ENCODE measurements around the gene SV2C. TPM values are rescaled to one million over a fixed set of nuclear protein-coding genes. Genes with fewer than 3 reads are reported as not detected.

The SV2C gene
- total RNA-seq, 1 donor from 2014 or later, result 17.8 TPM

DNA sequence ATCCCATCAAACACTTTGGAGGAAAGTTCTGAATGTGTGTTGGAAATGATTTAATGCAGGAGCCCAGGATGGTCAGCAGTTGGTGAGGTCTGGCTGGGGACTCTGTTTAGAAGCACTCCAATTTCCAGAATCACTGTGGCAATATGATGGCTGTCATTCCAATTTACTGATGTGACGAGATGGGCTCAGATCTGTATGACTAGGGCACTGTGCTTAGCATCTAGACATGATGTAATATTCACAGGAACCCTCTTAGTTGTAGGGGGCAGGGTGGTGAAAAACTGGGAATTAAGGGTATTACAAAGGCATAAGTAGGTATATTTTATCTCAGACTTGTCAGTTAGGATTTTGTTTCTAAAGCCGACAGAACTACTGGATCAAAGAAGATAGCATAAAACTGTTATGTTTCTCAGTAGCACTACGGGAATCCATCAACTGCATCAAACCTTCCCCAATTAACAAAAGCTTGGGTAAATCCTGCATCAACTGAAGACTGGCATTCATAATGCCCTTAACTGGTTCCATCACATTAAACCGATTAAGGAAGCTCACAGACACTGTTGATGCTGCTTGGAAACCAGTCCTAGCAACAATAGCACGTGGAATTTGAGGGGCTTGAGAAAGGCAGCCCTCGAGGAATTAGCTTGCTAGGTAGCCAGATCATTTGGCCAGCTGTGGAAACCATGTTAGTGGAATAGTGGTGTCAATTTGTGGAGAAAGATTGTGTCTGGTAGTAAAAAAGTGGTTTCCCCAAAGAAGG is 86.1 kb downstream of the SV2C start:
- peaks cover 2% of the 10 kb centered on the region for H3K27me3 Mint-ChIP-seq (ENCODE audit: unreplicated experiment)
- TF ChIP-seq CTCF (IDR thresholded peaks at IDR 0.05; ENCODE audit: partially characterized antibody, unreplicated experiment), result no peak
- H3K4me1 Mint-ChIP-seq (ENCODE audit: low read depth, unreplicated experiment), result peaks cover 2% of the 10 kb centered on the region
- H3K9me3 Mint-ChIP-seq (ENCODE audit: unreplicated experiment), result peaks cover 1% of the 10 kb centered on the region
- DNase-seq, result no peak
- peaks cover 8% of the 10 kb centered on the region for H3K36me3 Mint-ChIP-seq (ENCODE audit: unreplicated experiment)
- no peak overlapping the region for H3K4me3 Mint-ChIP-seq (ENCODE audit: unreplicated experiment)
- no peak overlapping the region for H3K27ac Mint-ChIP-seq (ENCODE audit: unreplicated experiment)

DNA sequence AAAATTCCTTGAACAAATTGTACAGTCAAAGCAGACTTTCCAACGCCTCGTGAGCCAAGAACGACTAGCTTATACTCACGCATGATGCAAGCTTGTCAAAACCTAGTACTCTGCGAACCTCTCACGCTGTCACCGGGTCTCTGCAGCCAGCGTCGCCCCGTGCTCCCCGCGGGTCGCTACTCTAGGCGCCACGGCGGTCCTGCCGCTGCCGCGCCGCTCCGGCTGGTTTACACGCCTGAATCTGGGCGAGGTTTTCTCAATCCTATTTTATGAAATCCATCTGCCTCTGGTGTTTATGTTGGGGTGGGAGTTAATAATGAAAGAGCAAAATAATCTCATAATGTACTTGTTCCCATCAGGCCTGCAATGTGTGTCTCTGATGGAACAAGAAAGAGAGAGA is 90.9 kb downstream of the SV2C start:
- Mint-ChIP-seq H3K4me1 (ENCODE audit: low read depth, unreplicated experiment) (peaks cover 7% of the 10 kb centered on the region), H3K4me3 (ENCODE audit: unreplicated experiment) (no peak overlapping the region), H3K36me3 (ENCODE audit: unreplicated experiment) (no peaks in the 10 kb centered on the region), H3K27ac (ENCODE audit: unreplicated experiment) (no peak overlapping the region), H3K9me3 (ENCODE audit: unreplicated experiment) (peaks cover 1% of the 10 kb centered on the region), H3K27me3 (ENCODE audit: unreplicated experiment) (no peaks in the 10 kb centered on the region)
- no peak for TF ChIP-seq CTCF (IDR thresholded peaks at IDR 0.05; ENCODE audit: partially characterized antibody, unreplicated experiment)
- DNase-seq, result no peak

- peak; percentile 67 for TF ChIP-seq CTCF (IDR thresholded peaks at IDR 0.05; ENCODE audit: partially characterized antibody, unreplicated experiment)
- no peaks in the 10 kb centered on the region for H3K27me3 Mint-ChIP-seq (ENCODE audit: unreplicated experiment)
- H3K36me3 Mint-ChIP-seq (ENCODE audit: unreplicated experiment), result no peaks in the 10 kb centered on the region
- no peaks in the 10 kb centered on the region for H3K9me3 Mint-ChIP-seq (ENCODE audit: unreplicated experiment)
- DNase-seq, result peak; percentile 71
- peaks cover 6% of the 10 kb centered on the region for H3K4me1 Mint-ChIP-seq (ENCODE audit: low read depth, unreplicated experiment)
- H3K27ac Mint-ChIP-seq (ENCODE audit: unreplicated experiment), result no peak overlapping the region
- no peak overlapping the region for H3K4me3 Mint-ChIP-seq (ENCODE audit: unreplicated experiment)
Observed at GRCh38 chr5:76175051-76175666, 92.0 kb downstream of the SV2C start.

DNA sequence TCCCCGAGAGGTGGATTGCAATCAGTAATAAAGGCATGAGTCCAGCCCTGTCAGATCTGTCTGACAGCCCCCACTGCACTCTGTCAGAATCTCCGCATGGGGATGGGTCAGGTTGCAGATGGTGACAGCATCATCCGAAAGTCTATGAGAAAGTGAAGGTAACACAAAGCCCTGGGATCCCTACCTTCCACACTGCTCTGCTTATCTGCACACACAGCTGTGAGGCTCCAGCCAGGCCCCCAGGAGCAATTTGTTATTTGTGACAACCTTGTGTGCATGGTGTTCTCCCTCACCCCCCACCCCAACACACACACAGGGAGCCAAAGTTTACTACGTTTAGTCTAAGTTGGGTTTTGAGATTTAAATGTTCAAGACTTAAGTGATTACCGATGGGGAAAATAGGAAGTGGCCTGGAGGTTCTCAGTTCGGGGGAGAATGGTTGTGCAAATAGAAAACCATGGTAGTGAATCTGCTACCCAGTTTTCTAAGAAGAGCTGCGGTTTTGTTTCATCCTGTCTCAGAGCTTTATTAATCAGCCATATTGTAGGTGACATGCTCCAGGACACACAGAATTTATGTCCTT is 92.7 kb downstream of the SV2C start:
- no peaks in the 10 kb centered on the region for H3K9me3 Mint-ChIP-seq (ENCODE audit: unreplicated experiment)

More for the DNA sequence above, 92.7 kb downstream of the SV2C start:
- Mint-ChIP-seq H3K27ac (ENCODE audit: unreplicated experiment) (no peak overlapping the region), H3K36me3 (ENCODE audit: unreplicated experiment) (no peaks in the 10 kb centered on the region), H3K27me3 (ENCODE audit: unreplicated experiment) (no peaks in the 10 kb centered on the region), H3K4me3 (ENCODE audit: unreplicated experiment) (no peak overlapping the region), H3K4me1 (ENCODE audit: low read depth, unreplicated experiment) (peaks cover 6% of the 10 kb centered on the region)
- no peak for DNase-seq
- TF ChIP-seq CTCF (IDR thresholded peaks at IDR 0.05; ENCODE audit: partially characterized antibody, unreplicated experiment), result no peak

Measured in glutamatergic neuron (in vitro differentiated cells).